Endothelial cell of umbilical vein (primary cell): ENCODE measurements around the gene BRWD1. TPM values are rescaled to one million over a fixed set of nuclear protein-coding genes. Genes with fewer than 3 reads are reported as not detected.

Source experiments
- BruUV-seq: library from RNA; stranded (reverse); fragments of 400-500 nt; replicated peaks from 2 replicates; lab custom pipeline; 2021; lab: Mats Ljungman, UMichigan
- CTCF ChIA-PET: fragments of 300-600, 350-600 bp; sonication (Branson Sonifier 250); formaldehyde crosslinking; loops from one replicate; lab custom pipeline; 2021; ENCODE audit warnings: antibody characterized with exemption, inconsistent platforms; lab: Charles Lee
- POLR2A ChIA-PET: fragments of 300-600, 350-600 bp; sonication (Branson Sonifier 250); formaldehyde crosslinking; loops from one replicate; lab custom pipeline; 2021; ENCODE audit warnings: antibody characterized with exemption, inconsistent platforms; lab: Charles Lee
- DNase-seq: peaks from one replicate; pipeline ENCODE4 v3.0.0-alpha.2; 2011; ENCODE audit warnings: low read depth, low spot score
- FAIRE-seq: peaks from 2 replicates; lab custom pipeline; 2011; peaks lifted over from hg19 to GRCh38; lab: Jason Lieb, UNC
- H2AFZ ChIP-seq: 2 replicates; pipeline ENCODE4 v1.6.0; 2012; ENCODE audit warnings: low read depth, low read length, control low read depth, inconsistent platforms
- H3K27ac ChIP-seq: 2 replicates; pipeline ENCODE4 v1.5.1; 2011; ENCODE audit warnings: low read depth, mild to moderate bottlenecking, control low read depth, low read length, moderate library complexity; ENCODE audit not compliant: insufficient read depth
- H3K27me3 ChIP-seq, 2 experiments: 2 replicates each; pipeline versions ENCODE4 v1.6.0 to v1.6.1; 2011; ENCODE audit warnings: low read length in 2 of 2, mixed read lengths in 1 of 2; ENCODE audit not compliant: control insufficient read depth in 2 of 2, insufficient read depth in 2 of 2
- H3K36me3 ChIP-seq, 2 experiments: 2 replicates in 1 of 2; 3 replicates in 1 of 2; pipeline ENCODE4 v1.5.1; 2011; ENCODE audit warnings: low read length in 2 of 2, mild to moderate bottlenecking in 1 of 2, moderate library complexity in 1 of 2; ENCODE audit not compliant: control insufficient read depth in 2 of 2, insufficient read depth in 2 of 2; ENCODE audit errors: extremely low read depth in 1 of 2
- H3K4me1 ChIP-seq: 3 replicates; pipeline ENCODE4 v1.5.1; 2011; ENCODE audit warnings: mild to moderate bottlenecking, low read length; ENCODE audit not compliant: control insufficient read depth, insufficient read depth; ENCODE audit errors: extremely low read depth
- H3K4me2 ChIP-seq: 2 replicates; pipeline ENCODE4 v1.6.1; 2011; ENCODE audit warnings: low read length, control low read depth, mixed read lengths; ENCODE audit not compliant: insufficient read depth
- H3K4me3 ChIP-seq, 3 experiments: fragments of 200-600 bp in 1 of 3; sonication (generic), shearing (Covaris generic) in 1 of 3; replicated peaks in 1 of 3; 2 replicates each; pipeline ENCODE4 v1.5.1; 2011 to 2016; ENCODE audit warnings: control low read depth in 3 of 3, low read length in 3 of 3, mild to moderate bottlenecking in 2 of 3, inconsistent platforms in 1 of 3, low read depth in 1 of 3, moderate library complexity in 1 of 3; ENCODE audit not compliant: insufficient read depth in 1 of 3
- H3K79me2 ChIP-seq: 2 replicates; pipeline ENCODE4 v1.6.0; 2012; ENCODE audit warnings: low read length, inconsistent platforms; ENCODE audit not compliant: control insufficient read depth, insufficient read depth
- H3K9ac ChIP-seq: replicated peaks from 2 replicates; pipeline ENCODE3; 2011; ENCODE audit warnings: low read length, control low read depth; ENCODE audit not compliant: insufficient read depth; ENCODE audit errors: extremely low read depth
- H3K9me1 ChIP-seq: replicated peaks from 3 replicates; pipeline ENCODE4 v1.6.0; 2011; ENCODE audit warnings: mild to moderate bottlenecking, low read length; ENCODE audit not compliant: control insufficient read depth, insufficient read depth; ENCODE audit errors: extremely low read depth
- H3K9me3 ChIP-seq: replicated peaks from 2 replicates; pipeline ENCODE4 v1.5.1; 2012; ENCODE audit warnings: low read length, inconsistent platforms; ENCODE audit not compliant: control insufficient read depth, insufficient read depth
- H4K20me1 ChIP-seq: replicated peaks from 2 replicates; pipeline ENCODE3; 2011; ENCODE audit warnings: mild to moderate bottlenecking, low read length; ENCODE audit not compliant: control insufficient read depth, insufficient read depth; ENCODE audit errors: extremely low read depth
- EZH2 ChIP-seq: IDR thresholded peaks from 2 replicates; pipeline ENCODE4 v1.6.1; 2012; ENCODE audit warnings: borderline replicate concordance, low read depth, mild to moderate bottlenecking, moderate library complexity, low read length, inconsistent platforms; ENCODE audit not compliant: severe bottlenecking
- FOS ChIP-seq: IDR thresholded peaks from 2 replicates; pipeline ENCODE4 v1.6.1; 2011; ENCODE audit warnings: mild to moderate bottlenecking, low read length, moderate library complexity, borderline replicate concordance; ENCODE audit not compliant: insufficient read depth
- GATA2 ChIP-seq: IDR thresholded peaks from 2 replicates; pipeline ENCODE4 v1.7.0; 2011; ENCODE audit warnings: low read depth, mild to moderate bottlenecking, moderate library complexity, mixed read lengths, low read length; ENCODE audit not compliant: insufficient read length, insufficient read depth
- JUN ChIP-seq: IDR thresholded peaks from 2 replicates; pipeline ENCODE4 v1.6.1; 2011; ENCODE audit warnings: borderline replicate concordance, low read depth; ENCODE audit not compliant: insufficient read length, insufficient read depth
- MYC ChIP-seq: IDR thresholded peaks from one replicate; pipeline ENCODE4 v1.6.1; 2011; ENCODE audit warnings: mild to moderate bottlenecking, low read depth, low read length
- POLR2A ChIP-seq: IDR thresholded peaks from 2 replicates; pipeline ENCODE4 v1.6.1; 2012; ENCODE audit warnings: low read depth, mild to moderate bottlenecking, control low read depth, low read length
- POLR2AphosphoS5 ChIP-seq: IDR thresholded peaks from 2 replicates; pipeline ENCODE4 v1.6.1; 2012; ENCODE audit warnings: low read depth, mild to moderate bottlenecking, control low read depth, low read length, moderate library complexity; ENCODE audit not compliant: insufficient read depth
- dilution Hi-C: fragments of 300-500 bp; cut with MboI; formaldehyde crosslinking; loops from one replicate; pipeline ENCODE4 v1.15.0; 2019; ENCODE audit warnings: low sequenced_read_pairs; ENCODE audit not compliant: extremely low pct_ligation_motif_present
- intact Hi-C: fragments of 100-400 bp; cut with micrococcal nuclease; formaldehyde crosslinking; loops from one replicate; pipeline ENCODE4 v1.10.0; 2022
- polyA plus RNA-seq, 4 experiments: library from polyadenylated mRNA; depleted of rRNA in 3 of 4; stranded (reverse) in 3 of 4; unstranded in 1 of 4; fragments of >200 nt; gene quantifications; 2 replicates each; pipeline versions ENCODE4 v1.2.1 to v1.2.3, GENCODE V29; 2011 to 2012; ENCODE audit warnings: missing spikeins in 1 of 4
- total RNA-seq: library from RNA; stranded (reverse); gene quantifications from 2 replicates; pipeline ENCODE4 v1.2.3, GENCODE V29; 2021
- TF ChIP-seq, protein P1 (sequence below): IDR thresholded peaks from 2 replicates; pipeline ENCODE4 v1.6.1; 2011; ENCODE audit not compliant: insufficient read depth, insufficient read length
- TF ChIP-seq, protein P2 (sequence below), 2 donors: IDR thresholded peaks; 1 replicate in 1 of 2; 2 replicates in 1 of 2; pipeline ENCODE4 v1.5.1; 2011; ENCODE audit warnings: low read length in 2 of 2, mild to moderate bottlenecking in 2 of 2, moderate library complexity in 2 of 2, control low read depth in 1 of 2, inconsistent platforms in 1 of 2, low read depth in 1 of 2; ENCODE audit not compliant: insufficient read depth in 1 of 2; ENCODE audit errors: extremely low read depth in 1 of 2

Gene BRWD1
- total and polyA plus RNA-seq, 2 donors (not counting 3 experiments of a cell fraction or from before 2014, with no cell fraction given): 6.1 to 33.2 TPM

DNA sequence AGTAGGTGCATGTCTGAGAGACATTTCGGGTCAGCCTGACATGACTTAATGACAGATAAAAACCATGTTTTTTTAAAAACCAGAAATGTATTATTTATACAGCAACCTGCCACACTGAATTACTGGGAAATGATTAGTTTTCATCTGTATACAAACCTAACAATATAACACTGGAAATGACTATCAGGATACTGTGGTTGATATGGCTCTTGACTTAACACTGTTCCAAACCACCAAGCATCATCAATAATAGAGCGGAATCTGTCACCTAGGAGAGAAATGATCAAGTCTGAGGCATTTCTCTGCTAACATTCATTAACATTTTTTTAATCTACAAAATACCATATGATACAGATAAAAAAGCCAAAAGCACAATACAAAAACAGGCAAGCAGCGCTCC, 88.5 kb downstream of the BRWD1 start:
- Histone ChIP-seq H3K27ac (no peak overlapping the region), H3K27me3 (no peaks in the 10 kb centered on the region), H3K9ac (no peak overlapping the region), H2AFZ (no peak overlapping the region), H3K9me3 (no peaks in the 10 kb centered on the region), H3K4me2 (no peak overlapping the region), H3K4me3 (no peak overlapping the region), H3K9me1 (no peaks in the 10 kb centered on the region), H3K36me3 (peaks cover 6 to 8% of the 10 kb centered on the region in 2 experiments), H4K20me1 (no peaks in the 10 kb centered on the region), H3K4me1 (no peaks in the 10 kb centered on the region), H3K79me2 (no peaks in the 10 kb centered on the region)
- DNase-seq: no peak
- ChIA-PET POLR2A (no interaction called here), CTCF (interaction anchor here (0.9 to 1.0 kb wide), 2 partner anchors 26 to 115 kb away, joined by 3 read pairs; no protein-coding TSS in a partner anchor)
- no TSS peak for BruUV-seq
- dilution Hi-C loops: no loop called here
- FAIRE-seq: no peak
- TF ChIP-seq, protein P1, sequence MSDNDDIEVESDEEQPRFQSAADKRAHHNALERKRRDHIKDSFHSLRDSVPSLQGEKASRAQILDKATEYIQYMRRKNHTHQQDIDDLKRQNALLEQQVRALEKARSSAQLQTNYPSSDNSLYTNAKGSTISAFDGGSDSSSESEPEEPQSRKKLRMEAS: no peak
- TF ChIP-seq EZH2 (no peak), MYC (no peak), JUN (no peak), FOS (no peak), GATA2 (no peak), POLR2AphosphoS5 (no peak), POLR2A (no peak)
- TF ChIP-seq, protein P2, sequence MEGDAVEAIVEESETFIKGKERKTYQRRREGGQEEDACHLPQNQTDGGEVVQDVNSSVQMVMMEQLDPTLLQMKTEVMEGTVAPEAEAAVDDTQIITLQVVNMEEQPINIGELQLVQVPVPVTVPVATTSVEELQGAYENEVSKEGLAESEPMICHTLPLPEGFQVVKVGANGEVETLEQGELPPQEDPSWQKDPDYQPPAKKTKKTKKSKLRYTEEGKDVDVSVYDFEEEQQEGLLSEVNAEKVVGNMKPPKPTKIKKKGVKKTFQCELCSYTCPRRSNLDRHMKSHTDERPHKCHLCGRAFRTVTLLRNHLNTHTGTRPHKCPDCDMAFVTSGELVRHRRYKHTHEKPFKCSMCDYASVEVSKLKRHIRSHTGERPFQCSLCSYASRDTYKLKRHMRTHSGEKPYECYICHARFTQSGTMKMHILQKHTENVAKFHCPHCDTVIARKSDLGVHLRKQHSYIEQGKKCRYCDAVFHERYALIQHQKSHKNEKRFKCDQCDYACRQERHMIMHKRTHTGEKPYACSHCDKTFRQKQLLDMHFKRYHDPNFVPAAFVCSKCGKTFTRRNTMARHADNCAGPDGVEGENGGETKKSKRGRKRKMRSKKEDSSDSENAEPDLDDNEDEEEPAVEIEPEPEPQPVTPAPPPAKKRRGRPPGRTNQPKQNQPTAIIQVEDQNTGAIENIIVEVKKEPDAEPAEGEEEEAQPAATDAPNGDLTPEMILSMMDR (IDR thresholded peaks at IDR 0.05; ENCODE audit: extremely low read depth in 1 of 2, insufficient read depth in 1 of 2, low read depth in 1 of 2, low read length in 2 of 2): no peak
- intact Hi-C loops: no loop called here
